ENCODE data around the gene PLEKHH1.

DNA sequence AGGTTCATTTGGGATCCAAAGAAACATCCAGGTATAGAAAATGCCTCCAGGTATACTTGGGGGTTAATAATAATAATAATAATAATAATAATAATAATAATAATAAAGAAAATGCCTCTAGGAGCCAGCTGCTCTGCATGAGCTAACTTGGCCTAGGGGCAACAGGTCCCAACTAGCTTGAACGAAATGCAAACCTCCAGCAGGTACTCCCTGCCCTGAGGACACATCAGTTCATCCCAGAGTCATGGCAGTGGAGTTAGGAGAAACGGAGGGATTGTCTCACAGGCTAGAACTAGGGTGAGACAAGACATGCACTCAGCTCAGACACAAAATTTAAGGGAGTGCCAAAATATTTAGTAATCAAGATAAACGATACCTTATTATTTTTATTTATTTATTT is 32.1 kb upstream of the PLEKHH1 start:
- TF ChIP-seq, protein P1, sequence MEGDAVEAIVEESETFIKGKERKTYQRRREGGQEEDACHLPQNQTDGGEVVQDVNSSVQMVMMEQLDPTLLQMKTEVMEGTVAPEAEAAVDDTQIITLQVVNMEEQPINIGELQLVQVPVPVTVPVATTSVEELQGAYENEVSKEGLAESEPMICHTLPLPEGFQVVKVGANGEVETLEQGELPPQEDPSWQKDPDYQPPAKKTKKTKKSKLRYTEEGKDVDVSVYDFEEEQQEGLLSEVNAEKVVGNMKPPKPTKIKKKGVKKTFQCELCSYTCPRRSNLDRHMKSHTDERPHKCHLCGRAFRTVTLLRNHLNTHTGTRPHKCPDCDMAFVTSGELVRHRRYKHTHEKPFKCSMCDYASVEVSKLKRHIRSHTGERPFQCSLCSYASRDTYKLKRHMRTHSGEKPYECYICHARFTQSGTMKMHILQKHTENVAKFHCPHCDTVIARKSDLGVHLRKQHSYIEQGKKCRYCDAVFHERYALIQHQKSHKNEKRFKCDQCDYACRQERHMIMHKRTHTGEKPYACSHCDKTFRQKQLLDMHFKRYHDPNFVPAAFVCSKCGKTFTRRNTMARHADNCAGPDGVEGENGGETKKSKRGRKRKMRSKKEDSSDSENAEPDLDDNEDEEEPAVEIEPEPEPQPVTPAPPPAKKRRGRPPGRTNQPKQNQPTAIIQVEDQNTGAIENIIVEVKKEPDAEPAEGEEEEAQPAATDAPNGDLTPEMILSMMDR (IDR thresholded peaks at IDR 0.05): no peak
- TF ChIP-seq POLR2AphosphoS5 (IDR thresholded peaks at IDR 0.05) (no peak), POLR2A (IDR thresholded peaks at IDR 0.05) (no peak), EP300 (IDR thresholded peaks at IDR 0.05; ENCODE audit: low read depth) (no peak)

Data from transverse colon (tissue), 4 donors.